ENCODE data around the gene NECTIN1.

NECTIN1 gene, protein sequence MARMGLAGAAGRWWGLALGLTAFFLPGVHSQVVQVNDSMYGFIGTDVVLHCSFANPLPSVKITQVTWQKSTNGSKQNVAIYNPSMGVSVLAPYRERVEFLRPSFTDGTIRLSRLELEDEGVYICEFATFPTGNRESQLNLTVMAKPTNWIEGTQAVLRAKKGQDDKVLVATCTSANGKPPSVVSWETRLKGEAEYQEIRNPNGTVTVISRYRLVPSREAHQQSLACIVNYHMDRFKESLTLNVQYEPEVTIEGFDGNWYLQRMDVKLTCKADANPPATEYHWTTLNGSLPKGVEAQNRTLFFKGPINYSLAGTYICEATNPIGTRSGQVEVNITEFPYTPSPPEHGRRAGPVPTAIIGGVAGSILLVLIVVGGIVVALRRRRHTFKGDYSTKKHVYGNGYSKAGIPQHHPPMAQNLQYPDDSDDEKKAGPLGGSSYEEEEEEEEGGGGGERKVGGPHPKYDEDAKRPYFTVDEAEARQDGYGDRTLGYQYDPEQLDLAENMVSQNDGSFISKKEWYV

DNA sequence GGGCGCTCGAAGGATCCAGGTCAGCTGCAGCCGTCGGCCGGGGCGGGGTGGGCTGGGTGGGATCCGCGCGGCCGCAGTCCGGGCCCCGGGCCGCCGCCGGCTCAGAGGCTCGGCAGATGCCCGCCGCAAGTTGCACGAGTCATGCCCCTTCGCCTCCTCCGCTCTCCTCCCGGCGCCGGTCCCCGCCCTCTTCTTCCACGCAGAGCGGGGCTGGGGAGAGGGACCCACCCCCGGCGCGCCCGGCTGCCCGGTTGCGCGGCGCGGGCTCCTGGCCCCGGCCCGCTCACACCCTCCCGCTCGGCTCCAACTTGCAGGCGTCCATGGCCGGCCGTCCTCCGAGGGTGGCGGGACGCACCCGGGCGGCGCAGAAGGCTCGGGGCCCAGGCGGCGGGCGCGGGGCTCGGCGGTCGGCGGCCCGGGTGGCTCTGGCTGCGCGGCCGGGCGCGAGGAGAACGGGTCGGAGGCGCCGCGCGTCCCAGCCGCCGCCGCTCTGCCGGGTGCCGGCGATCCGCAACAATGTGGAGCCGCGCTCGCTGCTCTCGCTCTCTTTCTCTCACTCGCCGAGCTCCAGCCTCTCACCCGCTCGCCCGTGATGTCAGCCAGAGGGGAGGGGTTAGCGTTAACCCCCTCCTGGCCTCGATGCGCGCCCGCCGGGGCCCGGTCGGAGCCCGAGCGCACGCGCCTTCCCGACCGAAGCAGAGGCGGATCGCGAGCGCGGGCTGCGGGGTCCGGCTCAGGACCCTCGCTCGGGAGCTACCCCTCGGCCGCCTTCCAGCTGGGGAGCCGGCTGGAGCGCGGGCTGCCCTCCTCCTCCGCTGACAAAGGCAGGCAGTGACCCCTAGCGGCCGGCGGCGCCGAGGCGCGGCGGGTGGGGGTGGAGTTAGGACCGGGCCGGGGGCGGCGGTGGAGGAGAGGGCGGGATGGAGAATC, at the start of gene NECTIN1:
Gene NECTIN1, minus strand, starts transcription at position 550 of the 930 bp plus-strand sequence. CDS start 647 bp downstream, outside the sequence.
- TF ChIP-seq, protein P1, sequence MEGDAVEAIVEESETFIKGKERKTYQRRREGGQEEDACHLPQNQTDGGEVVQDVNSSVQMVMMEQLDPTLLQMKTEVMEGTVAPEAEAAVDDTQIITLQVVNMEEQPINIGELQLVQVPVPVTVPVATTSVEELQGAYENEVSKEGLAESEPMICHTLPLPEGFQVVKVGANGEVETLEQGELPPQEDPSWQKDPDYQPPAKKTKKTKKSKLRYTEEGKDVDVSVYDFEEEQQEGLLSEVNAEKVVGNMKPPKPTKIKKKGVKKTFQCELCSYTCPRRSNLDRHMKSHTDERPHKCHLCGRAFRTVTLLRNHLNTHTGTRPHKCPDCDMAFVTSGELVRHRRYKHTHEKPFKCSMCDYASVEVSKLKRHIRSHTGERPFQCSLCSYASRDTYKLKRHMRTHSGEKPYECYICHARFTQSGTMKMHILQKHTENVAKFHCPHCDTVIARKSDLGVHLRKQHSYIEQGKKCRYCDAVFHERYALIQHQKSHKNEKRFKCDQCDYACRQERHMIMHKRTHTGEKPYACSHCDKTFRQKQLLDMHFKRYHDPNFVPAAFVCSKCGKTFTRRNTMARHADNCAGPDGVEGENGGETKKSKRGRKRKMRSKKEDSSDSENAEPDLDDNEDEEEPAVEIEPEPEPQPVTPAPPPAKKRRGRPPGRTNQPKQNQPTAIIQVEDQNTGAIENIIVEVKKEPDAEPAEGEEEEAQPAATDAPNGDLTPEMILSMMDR (conservative IDR thresholded peaks at IDR 0.05; ENCODE audit: low read length) = peak; percentile 59

DNA sequence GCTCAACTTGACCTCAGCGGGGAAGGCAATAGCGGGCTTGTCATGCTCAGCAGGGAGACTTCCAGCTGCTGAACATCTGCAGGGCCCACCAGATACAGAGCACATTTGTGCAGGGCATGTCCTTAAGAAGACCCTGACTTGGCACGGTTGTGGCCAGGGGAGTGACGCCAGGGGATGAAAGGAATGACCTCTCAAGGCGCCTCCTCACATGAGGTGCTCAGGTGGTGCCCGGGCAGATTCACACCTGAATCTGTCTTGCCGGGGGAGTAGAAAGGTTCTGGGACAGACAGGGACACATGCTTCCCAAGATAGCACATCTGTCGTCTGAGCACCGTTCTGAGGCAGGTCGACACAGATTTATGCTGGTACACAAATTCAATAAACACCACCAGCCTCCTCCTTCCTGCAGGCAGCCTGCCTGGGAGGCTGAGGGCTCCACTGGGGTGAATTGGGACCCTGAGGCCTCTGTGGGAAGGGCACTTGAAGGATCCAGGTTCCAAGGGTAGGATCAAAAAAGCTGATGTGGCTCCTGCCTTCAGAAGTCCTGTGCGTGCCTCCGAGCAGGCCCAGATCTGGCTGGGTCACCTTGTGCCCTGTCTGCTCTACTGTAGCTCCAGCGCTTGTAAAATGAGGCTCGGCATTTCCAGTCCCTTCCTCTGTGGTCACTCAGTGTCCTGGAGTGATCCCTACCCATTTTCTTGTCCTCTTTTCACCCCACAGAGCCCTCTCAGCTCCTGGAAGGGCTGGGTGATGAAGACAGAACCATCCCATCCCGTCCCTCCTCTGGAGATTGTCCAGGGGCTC, 49.6 kb upstream of the NECTIN1 start:
- H3K4me3 ChIP-seq (ENCODE audit: low read length) = no peak overlapping the region
- TF ChIP-seq, protein P1 (conservative IDR thresholded peaks at IDR 0.05; ENCODE audit: low read length) = no peak
- no peak for DNase-seq (ENCODE audit: low read depth)

More for the DNA sequence above, at the start of gene NECTIN1:
- H3K4me3 ChIP-seq (ENCODE audit: low read length) = peak within 1 kb of the TSS; percentile 67
- peak; percentile 77 for DNase-seq (ENCODE audit: low read depth)

DNA sequence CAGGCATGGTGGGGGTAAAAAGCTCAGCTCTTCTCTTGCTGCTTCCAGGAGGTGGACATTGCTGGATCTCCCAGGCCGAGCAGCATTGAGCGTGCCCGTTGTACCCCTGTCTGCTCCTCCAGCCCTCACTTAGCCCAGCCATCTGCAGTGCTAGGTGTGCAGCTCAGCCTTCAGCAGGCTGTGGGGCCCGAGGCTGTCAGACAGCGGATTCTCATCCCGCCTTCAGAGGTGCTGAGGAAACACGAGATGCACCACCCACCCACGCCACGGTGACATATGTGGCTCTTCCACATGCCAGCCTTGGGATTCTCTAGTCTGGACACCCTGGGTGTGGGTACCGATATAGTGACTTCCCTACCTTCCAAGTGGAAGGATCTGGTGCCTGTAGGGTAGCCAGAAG, 48.9 kb upstream of the NECTIN1 start:
- H3K4me3 ChIP-seq (ENCODE audit: low read length) = no peak overlapping the region
- DNase-seq (ENCODE audit: low read depth) = no peak
- TF ChIP-seq, protein P1 (conservative IDR thresholded peaks at IDR 0.05; ENCODE audit: low read length) = no peak

DNA sequence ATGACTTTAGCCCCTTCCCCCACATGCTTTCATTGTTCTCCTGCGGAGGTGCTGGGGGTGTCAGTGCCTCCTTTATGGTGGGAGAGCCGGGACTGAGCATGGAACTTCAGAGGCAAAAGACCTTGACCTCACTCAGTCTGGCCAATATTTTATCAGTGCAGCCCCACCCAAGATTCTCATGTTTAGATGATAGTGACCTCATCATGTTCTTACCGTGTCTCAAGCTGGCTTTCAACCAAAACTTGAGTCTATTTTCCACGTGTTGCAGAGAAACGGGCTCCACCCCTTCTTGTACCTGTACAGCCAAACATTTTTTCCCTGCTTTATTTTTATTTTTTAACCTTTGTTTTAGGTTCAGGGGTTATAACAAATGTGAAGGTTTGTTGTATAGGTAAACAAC, 47.7 kb upstream of the NECTIN1 start:
- H3K4me3 ChIP-seq (ENCODE audit: low read length) = no peak overlapping the region
- DNase-seq (ENCODE audit: low read depth) = no peak
- TF ChIP-seq, protein P1 (conservative IDR thresholded peaks at IDR 0.05; ENCODE audit: low read length) = no peak

DNA sequence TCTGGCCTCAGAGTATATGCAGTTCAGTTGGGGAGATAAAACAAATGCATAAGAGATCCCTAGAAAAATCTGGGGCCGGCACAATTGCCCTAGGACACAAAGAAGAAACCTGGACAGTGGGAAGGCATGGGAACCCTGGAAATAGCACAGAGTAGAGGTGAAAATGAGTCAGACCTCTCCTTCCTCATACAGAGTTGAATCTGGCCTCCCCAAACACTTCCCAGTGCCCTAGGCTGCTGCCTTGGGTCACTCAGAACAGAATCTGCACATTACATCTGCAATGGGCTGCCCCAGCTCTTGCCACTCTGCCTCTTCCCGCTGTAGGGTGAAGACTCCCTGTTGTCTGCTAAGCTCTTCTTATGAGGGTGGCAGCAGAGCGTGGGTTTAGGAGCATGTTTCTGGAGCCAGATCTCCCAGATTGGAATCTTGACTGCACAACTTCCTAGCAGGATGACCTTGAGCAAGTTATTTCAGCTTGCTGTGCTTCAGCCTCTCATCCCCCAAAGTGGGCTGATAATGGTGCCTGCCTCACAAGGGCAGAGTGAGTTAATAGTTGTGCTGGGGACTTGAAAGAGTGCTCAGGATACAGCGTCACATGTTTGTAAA, 47.1 kb upstream of the NECTIN1 start:
- no peak overlapping the region for H3K4me3 ChIP-seq (ENCODE audit: low read length)
- TF ChIP-seq, protein P1 (conservative IDR thresholded peaks at IDR 0.05; ENCODE audit: low read length) = no peak
- DNase-seq (ENCODE audit: low read depth) = no peak

DNA sequence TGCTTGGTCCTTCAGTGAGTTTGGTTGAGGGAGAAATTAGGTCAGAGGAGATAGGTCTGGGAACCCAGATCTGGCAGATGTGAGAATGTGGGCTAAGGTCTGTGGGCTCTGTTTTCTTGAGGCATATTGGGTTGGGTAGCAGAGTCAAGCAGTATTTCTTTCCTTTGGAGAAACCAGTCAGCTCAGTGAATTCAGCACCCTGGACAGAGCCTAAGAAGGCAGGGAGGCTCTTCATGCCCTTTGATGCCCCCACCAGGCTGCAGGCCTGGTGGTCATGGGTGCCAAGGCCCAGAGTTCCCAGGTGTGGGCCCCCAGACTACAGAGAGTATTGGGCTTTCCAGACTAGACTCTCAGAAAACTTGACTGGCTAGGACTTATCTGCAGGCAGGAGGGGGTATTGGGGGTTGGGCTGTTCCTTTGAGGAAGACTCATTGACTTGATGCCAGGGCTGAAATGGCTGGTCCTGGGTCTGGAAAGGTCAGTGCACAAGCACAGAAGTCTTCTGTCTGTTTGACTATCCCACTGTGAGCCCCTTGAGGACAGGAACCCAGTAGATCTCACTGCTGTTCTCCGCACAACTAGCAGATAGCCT, 45.3 kb upstream of the NECTIN1 start:
- no peak for DNase-seq (ENCODE audit: low read depth)
- H3K4me3 ChIP-seq (ENCODE audit: low read length) = no peak overlapping the region
- TF ChIP-seq, protein P1 (conservative IDR thresholded peaks at IDR 0.05; ENCODE audit: low read length) = no peak

Measured in AG10803 (cell line).